Measurements from ENCODE around the gene EFNA5.

GRCh38 chr5:107580889-107581820, 89.6 kb downstream of the EFNA5 start:
- TF ChIP-seq POLR2AphosphoS5 (IDR thresholded peaks at IDR 0.05; ENCODE audit: low read depth) (no peak), CTCF (conservative IDR thresholded peaks at IDR 0.05; ENCODE audit: low read depth in 2 of 2) (no peak), REST (IDR thresholded peaks at IDR 0.05; ENCODE audit: unreplicated experiment) (no peak), EZH2 (IDR thresholded peaks at IDR 0.05; ENCODE audit: low read depth, unreplicated experiment) (no peak), STAT1 (IDR thresholded peaks at IDR 0.05; ENCODE audit: unreplicated experiment) (no peak)
